ENCODE data around the gene CDK6. TPM values are rescaled to one million over a fixed set of nuclear protein-coding genes. Genes with fewer than 3 reads are reported as not detected.

CDK6 gene
- total and polyA plus RNA-seq, 2 experiments from 2014 or later, result 7.4 to 23.7 TPM

DNA sequence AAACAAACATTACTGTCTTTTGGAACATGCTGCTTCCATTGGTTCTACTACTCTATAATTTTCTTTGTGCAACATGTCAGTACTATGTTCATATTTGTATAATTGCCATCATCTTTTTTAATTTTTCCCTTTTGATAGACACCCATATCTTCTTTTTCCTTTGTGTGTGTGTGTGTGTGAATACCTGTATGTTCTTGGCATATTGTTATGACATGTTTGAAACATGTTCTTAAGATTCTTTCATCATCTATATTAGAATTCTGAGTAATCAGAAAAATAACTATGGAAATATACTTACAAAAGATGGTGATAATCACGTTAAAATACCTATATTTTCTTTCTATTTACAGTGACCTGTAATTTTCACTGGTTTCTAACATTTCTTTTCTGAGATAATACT, 3.5 kb upstream of the CDK6 start:
- Mint-ChIP-seq H3K27me3 (ENCODE audit: insufficient read depth, low read depth, poor library complexity) (peaks cover 22% of the 10 kb centered on the region), H3K36me3 (ENCODE audit: low read depth) (no peaks in the 10 kb centered on the region), H3K27ac (no peak overlapping the region), H3K9me3 (no peaks in the 10 kb centered on the region), H3K4me3 (no peak overlapping the region), H3K4me1 (peaks cover 21% of the 10 kb centered on the region)
- H3F3A ChIP-seq (replicated peaks; ENCODE audit: low read depth), result no peaks in the 10 kb centered on the region; the same call in 1 of the 2 replicates
- TF ChIP-seq, protein P1, sequence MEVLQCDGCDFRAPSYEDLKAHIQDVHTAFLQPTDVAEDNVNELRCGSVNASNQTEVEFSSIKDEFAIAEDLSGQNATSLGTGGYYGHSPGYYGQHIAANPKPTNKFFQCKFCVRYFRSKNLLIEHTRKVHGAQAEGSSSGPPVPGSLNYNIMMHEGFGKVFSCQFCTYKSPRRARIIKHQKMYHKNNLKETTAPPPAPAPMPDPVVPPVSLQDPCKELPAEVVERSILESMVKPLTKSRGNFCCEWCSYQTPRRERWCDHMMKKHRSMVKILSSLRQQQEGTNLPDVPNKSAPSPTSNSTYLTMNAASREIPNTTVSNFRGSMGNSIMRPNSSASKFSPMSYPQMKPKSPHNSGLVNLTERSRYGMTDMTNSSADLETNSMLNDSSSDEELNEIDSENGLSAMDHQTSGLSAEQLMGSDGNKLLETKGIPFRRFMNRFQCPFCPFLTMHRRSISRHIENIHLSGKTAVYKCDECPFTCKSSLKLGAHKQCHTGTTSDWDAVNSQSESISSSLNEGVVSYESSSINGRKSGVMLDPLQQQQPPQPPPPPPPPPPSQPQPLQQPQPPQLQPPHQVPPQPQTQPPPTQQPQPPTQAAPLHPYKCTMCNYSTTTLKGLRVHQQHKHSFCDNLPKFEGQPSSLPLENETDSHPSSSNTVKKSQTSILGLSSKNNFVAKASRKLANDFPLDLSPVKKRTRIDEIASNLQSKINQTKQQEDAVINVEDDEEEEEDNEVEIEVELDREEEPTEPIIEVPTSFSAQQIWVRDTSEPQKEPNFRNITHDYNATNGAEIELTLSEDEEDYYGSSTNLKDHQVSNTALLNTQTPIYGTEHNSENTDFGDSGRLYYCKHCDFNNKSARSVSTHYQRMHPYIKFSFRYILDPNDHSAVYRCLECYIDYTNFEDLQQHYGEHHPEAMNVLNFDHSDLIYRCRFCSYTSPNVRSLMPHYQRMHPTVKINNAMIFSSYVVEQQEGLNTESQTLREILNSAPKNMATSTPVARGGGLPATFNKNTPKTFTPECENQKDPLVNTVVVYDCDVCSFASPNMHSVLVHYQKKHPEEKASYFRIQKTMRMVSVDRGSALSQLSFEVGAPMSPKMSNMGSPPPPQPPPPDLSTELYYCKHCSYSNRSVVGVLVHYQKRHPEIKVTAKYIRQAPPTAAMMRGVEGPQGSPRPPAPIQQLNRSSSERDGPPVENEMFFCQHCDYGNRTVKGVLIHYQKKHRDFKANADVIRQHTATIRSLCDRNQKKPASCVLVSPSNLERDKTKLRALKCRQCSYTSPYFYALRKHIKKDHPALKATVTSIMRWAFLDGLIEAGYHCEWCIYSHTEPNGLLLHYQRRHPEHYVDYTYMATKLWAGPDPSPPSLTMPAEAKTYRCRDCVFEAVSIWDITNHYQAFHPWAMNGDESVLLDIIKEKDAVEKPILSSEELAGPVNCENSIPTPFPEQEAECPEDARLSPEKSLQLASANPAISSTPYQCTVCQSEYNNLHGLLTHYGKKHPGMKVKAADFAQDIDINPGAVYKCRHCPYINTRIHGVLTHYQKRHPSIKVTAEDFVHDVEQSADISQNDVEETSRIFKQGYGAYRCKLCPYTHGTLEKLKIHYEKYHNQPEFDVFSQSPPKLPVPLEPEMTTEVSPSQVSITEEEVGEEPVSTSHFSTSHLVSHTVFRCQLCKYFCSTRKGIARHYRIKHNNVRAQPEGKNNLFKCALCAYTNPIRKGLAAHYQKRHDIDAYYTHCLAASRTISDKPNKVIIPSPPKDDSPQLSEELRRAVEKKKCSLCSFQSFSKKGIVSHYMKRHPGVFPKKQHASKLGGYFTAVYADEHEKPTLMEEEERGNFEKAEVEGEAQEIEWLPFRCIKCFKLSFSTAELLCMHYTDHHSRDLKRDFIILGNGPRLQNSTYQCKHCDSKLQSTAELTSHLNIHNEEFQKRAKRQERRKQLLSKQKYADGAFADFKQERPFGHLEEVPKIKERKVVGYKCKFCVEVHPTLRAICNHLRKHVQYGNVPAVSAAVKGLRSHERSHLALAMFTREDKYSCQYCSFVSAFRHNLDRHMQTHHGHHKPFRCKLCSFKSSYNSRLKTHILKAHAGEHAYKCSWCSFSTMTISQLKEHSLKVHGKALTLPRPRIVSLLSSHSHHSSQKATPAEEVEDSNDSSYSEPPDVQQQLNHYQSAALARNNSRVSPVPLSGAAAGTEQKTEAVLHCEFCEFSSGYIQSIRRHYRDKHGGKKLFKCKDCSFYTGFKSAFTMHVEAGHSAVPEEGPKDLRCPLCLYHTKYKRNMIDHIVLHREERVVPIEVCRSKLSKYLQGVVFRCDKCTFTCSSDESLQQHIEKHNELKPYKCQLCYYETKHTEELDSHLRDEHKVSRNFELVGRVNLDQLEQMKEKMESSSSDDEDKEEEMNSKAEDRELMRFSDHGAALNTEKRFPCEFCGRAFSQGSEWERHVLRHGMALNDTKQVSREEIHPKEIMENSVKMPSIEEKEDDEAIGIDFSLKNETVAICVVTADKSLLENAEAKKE (CRISPR knock-in tag; IDR thresholded peaks at IDR 0.05), result no peak
- no peak for TF ChIP-seq ZNF331 (CRISPR knock-in tag; IDR thresholded peaks at IDR 0.05; ENCODE audit: low read depth)
- no peak for TF ChIP-seq EZH2 (IDR thresholded peaks at IDR 0.05; ENCODE audit: low read depth, unreplicated experiment)
- TF ChIP-seq POLR2AphosphoS5 (IDR thresholded peaks at IDR 0.05; ENCODE audit: low read depth), result no peak
- TF ChIP-seq JUNB (IDR thresholded peaks at IDR 0.05; ENCODE audit: unreplicated experiment), result no peak
- no peak for TF ChIP-seq STAT1 (IDR thresholded peaks at IDR 0.05; ENCODE audit: unreplicated experiment)
- no peak for TF ChIP-seq EZH2phosphoT487 (IDR thresholded peaks at IDR 0.05; ENCODE audit: unreplicated experiment)
- no peak for TF ChIP-seq ZNF114 (CRISPR knock-in tag; IDR thresholded peaks at IDR 0.05)
- H3K9me2 ChIP-seq (ENCODE audit: insufficient read depth), result peaks cover 8% of the 10 kb centered on the region; the same call in 1 of the 2 replicates
- no peak overlapping the region for H3K27ac ChIP-seq (ENCODE audit: low read depth)
- H3K4me1 ChIP-seq (ENCODE audit: insufficient read depth), result peaks cover 13% of the 10 kb centered on the region
- H2AFZ ChIP-seq, result no peak overlapping the region
- H3K27me3 ChIP-seq (ENCODE audit: insufficient read depth), result peaks cover 39% of the 10 kb centered on the region
- DNase-seq (ENCODE audit: low spot score) (no peak), ATAC-seq (no peak)
- no peaks in the 10 kb centered on the region for H3K79me2 ChIP-seq (replicated peaks; ENCODE audit: insufficient read depth)
- no peak overlapping the region for H3K4me2 ChIP-seq
- H3K4me3 ChIP-seq, result no peak overlapping the region
- no peaks in the 10 kb centered on the region for H4K20me1 ChIP-seq (replicated peaks; ENCODE audit: insufficient read depth)
- H3K36me3 ChIP-seq (ENCODE audit: insufficient read depth), result no peaks in the 10 kb centered on the region
